KMS-11 (cell line): Measurements from ENCODE around the gene TLCD5.

Experiments
- H2AFZ ChIP-seq: fragments of 200-600 bp; sonication (generic); 2 replicates; pipeline ENCODE4 v1.6.1; 2016; ENCODE audit warnings: antibody characterized with exemption, mixed run types, low read depth
- H3K27ac ChIP-seq: fragments of 200-600 bp; sonication (generic); 2 replicates; pipeline ENCODE4 v1.6.1; 2016; ENCODE audit warnings: mild to moderate bottlenecking, mixed run types
- H3K27me3 ChIP-seq: fragments of 200-600 bp; sonication (generic); 2 replicates; pipeline ENCODE4 v1.6.1; 2017; ENCODE audit warnings: mild to moderate bottlenecking, low read depth, mixed run types, moderate library complexity; ENCODE audit not compliant: insufficient read depth
- H3K36me3 ChIP-seq: fragments of 200-600 bp; sonication (generic); 2 replicates; pipeline ENCODE4 v1.6.1; 2017; ENCODE audit warnings: mild to moderate bottlenecking, mixed run types; ENCODE audit not compliant: insufficient read depth
- H3K4me1 ChIP-seq: fragments of 200-600 bp; sonication (generic); 2 replicates; pipeline ENCODE4 v1.6.1; 2016; ENCODE audit warnings: mild to moderate bottlenecking, low read depth, mixed run types; ENCODE audit not compliant: poor library complexity, severe bottlenecking
- H3K4me2 ChIP-seq: fragments of 200-600 bp; sonication (generic); 2 replicates; pipeline ENCODE4 v1.7.0; 2016; ENCODE audit warnings: mild to moderate bottlenecking, mixed run types
- H3K4me3 ChIP-seq: fragments of 200-600 bp; sonication (generic); IDR thresholded peaks from 2 replicates; pipeline ENCODE4 v1.6.1; 2017; ENCODE audit warnings: low read depth, low read length, mixed read lengths; ENCODE audit not compliant: insufficient read depth
- H3K79me2 ChIP-seq: fragments of 200-600 bp; sonication (generic); 2 replicates; pipeline ENCODE4 v1.6.1; 2016; ENCODE audit warnings: low read depth, mixed run types; ENCODE audit not compliant: insufficient read depth
- H3K9ac ChIP-seq: fragments of 200-600 bp; sonication (generic); 2 replicates; pipeline ENCODE4 v1.6.1; 2016; ENCODE audit warnings: mild to moderate bottlenecking, mixed run types
- H4K20me1 ChIP-seq: fragments of 200-600 bp; sonication (generic); 2 replicates; pipeline ENCODE4 v1.6.1; 2016; ENCODE audit warnings: mild to moderate bottlenecking, mixed run types; ENCODE audit not compliant: insufficient read depth
- CTCF ChIP-seq: fragments of 200-600 bp; sonication (generic); conservative IDR thresholded peaks from 2 replicates; pipeline ENCODE4 v1.6.1; 2017; ENCODE audit warnings: low read depth, mild to moderate bottlenecking, antibody characterized with exemption, low read length, moderate library complexity, mixed read lengths

Gene TLCD5

DNA sequence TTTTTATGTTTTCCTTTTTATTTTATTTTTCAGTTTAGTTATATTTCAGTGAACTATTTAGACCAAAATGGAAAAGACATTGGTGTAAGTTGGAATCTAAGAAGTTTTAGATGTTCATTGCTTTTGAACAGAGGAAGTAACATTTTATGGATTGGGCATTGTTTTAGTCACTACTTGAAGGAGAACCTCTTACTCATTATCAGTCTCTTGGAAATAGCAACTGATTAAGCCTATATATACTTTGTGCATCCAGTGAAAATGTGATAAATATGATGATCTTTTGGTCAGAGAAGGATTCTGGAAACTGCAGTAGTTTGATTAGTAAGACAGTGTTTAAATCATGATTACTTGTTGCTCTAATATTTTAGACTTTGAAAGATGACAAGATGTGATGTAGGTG, 25.5 kb downstream of the TLCD5 start:
- no peak overlapping the region for H2AFZ ChIP-seq
- H3K36me3 ChIP-seq = no peaks in the 10 kb centered on the region
- peaks cover 44% of the 10 kb centered on the region for H3K4me1 ChIP-seq
- H3K27me3 ChIP-seq = no peaks in the 10 kb centered on the region
- H3K4me3 ChIP-seq = no peak overlapping the region
- no peak overlapping the region for H3K27ac ChIP-seq
- H3K79me2 ChIP-seq = peaks cover 96% of the 10 kb centered on the region
- H4K20me1 ChIP-seq = peaks cover 20% of the 10 kb centered on the region
- no peak overlapping the region for H3K9ac ChIP-seq
- H3K4me2 ChIP-seq = no peak overlapping the region
- no peak for TF ChIP-seq CTCF

- H4K20me1 ChIP-seq = peaks cover 10% of the 10 kb centered on the region; the same call in 1 of the 2 replicates
- no peak overlapping the region for H3K9ac ChIP-seq
- H3K27me3 ChIP-seq = no peaks in the 10 kb centered on the region
- no peak overlapping the region for H3K27ac ChIP-seq
- no peak overlapping the region for H3K4me2 ChIP-seq
- no peak for TF ChIP-seq CTCF
- H3K4me1 ChIP-seq = peaks cover 46% of the 10 kb centered on the region
- H3K79me2 ChIP-seq = peaks cover 96% of the 10 kb centered on the region
- no peak overlapping the region for H3K4me3 ChIP-seq
- H3K36me3 ChIP-seq = no peaks in the 10 kb centered on the region
- no peak overlapping the region for H2AFZ ChIP-seq
Measured at GRCh38 chr11:120352405-120352804, 27.3 kb downstream of the TLCD5 start.

DNA sequence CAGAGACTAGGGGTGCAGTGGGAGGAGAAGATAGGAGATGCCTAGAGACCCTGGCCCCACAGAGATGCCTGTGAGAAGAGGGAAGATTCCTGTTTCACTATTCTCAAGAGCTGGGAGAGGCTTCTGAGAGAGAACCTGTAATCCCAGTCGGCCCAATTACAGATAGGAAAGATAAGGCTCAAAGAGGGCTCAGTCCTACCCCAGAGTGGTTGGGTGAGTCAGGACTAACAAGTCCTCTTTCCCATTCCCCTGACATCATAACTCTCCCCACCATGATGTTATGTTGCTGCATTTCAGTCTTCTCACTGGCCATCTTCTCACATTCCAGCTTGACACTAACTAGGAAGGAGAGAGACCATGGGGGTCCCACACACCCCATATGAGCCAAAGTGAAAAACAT, 29.0 kb downstream of the TLCD5 start:
- Histone ChIP-seq H3K4me1 (peaks cover 52% of the 10 kb centered on the region), H4K20me1 (peaks cover 10% of the 10 kb centered on the region; the same call in 1 of the 2 replicates), H3K9ac (no peak overlapping the region), H3K79me2 (peaks cover 96% of the 10 kb centered on the region), H3K27ac (no peak overlapping the region), H2AFZ (no peak overlapping the region), H3K36me3 (no peaks in the 10 kb centered on the region), H3K27me3 (no peaks in the 10 kb centered on the region), H3K4me3 (no peak overlapping the region), H3K4me2 (no peak overlapping the region)
- no peak for TF ChIP-seq CTCF

DNA sequence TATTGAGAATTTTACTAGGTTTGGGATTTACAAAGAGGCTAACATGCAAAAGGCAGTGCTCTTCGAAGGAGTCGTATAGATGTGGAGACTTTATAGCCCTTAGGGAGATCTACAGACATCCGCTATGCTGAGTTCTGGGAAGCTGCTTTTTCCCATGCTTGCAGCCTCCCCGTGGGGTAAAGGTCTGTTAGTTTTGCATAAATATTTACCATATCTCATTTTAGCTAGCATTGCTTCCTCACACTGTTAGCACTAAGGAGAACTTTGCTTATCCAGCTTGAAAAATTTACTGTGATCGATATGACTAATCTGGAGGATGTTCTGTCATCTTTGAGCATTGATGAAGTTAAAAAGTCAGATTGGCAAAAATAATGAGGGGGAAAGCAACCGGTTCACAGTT, 29.7 kb downstream of the TLCD5 start:
- Histone ChIP-seq H3K4me3 (no peak overlapping the region), H3K4me2 (no peak overlapping the region)

More for the DNA sequence above, 29.7 kb downstream of the TLCD5 start:
- H3K36me3 ChIP-seq = no peaks in the 10 kb centered on the region
- TF ChIP-seq CTCF = no peak
- H4K20me1 ChIP-seq = peaks cover 10% of the 10 kb centered on the region; the same call in 1 of the 2 replicates
- H3K79me2 ChIP-seq = peaks cover 96% of the 10 kb centered on the region
- H3K4me1 ChIP-seq = peaks cover 56% of the 10 kb centered on the region
- no peak overlapping the region for H2AFZ ChIP-seq
- no peak overlapping the region for H3K9ac ChIP-seq
- no peak overlapping the region for H3K27ac ChIP-seq
- H3K27me3 ChIP-seq = no peaks in the 10 kb centered on the region
